ENCODE results near the gene DENND5B.

Gene DENND5B

DNA sequence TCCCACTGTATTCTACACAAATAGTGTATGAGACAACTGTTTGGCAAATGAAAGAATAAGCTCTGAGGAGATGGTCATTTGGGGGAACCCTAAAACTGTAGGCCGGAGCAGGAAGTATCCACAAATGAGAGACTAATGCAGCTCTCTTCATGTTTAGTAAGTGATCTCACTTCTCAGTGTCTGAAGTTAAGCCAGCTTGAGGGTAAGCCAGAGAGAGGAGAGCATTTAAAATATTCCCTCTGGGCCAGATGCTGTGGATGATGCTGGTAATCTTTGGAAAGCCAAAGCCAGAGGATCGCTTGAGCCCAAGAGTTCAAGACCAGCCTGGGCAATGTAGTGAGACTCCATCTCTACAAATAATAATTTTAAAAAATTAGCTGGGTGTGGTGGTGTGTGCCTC is 134.4 kb downstream of the DENND5B start:
- DNase-seq (ENCODE audit: insufficient read length, low spot score), result no peak
- FAIRE-seq, result no peak
- no peak for TF ChIP-seq CTCF (IDR thresholded peaks at IDR 0.05; ENCODE audit: insufficient read depth, missing control alignments)

DNA sequence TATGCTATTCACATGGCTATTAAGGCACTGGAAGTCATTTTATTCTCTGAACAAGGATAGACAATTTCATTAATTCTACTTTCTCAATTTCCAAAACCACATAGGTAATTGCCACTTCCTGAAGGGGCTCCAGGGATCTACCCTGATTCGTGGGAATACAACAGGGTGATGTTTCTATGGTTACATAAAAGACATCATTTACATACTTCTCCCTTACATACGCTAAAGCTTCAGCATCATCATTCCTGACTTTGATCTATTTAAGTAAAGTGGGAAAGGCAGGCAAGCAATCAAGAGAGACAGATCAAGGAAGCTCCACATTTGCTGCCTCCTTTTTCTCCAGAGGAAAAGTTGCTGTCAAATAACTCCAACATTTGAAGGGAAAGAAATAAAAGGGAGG is 146.2 kb downstream of the DENND5B start:
- DNase-seq (ENCODE audit: insufficient read length, low spot score), result no peak
- FAIRE-seq, result no peak
- TF ChIP-seq CTCF (IDR thresholded peaks at IDR 0.05; ENCODE audit: insufficient read depth, missing control alignments), result no peak

DNA sequence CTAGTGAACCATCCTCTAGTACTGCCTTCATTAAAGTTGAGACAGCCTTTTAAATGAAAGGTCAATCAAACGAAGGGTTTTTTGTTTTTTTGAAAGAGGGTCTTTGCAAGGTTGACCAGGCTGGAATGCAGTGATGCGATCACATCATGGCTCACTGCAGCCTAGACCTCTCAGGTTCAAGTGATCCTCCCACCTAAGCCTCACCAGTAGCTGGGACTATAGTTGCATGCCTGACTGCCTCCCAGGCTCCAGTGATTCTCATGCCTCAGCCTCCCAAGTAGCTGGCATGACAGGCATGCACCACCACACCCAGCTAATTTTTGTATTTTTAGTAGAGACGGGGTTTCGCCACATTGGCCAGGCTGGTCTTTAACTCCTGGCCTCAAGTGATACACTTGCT is 150.3 kb downstream of the DENND5B start:
- FAIRE-seq, result no peak
- no peak for TF ChIP-seq CTCF (IDR thresholded peaks at IDR 0.05; ENCODE audit: insufficient read depth, missing control alignments)
- no peak for DNase-seq (ENCODE audit: insufficient read length, low spot score)

GRCh38 chr12:31440134-31440533 is 150.8 kb downstream of the DENND5B start:
- DNase-seq (ENCODE audit: insufficient read length, low spot score), result no peak
- TF ChIP-seq CTCF (IDR thresholded peaks at IDR 0.05; ENCODE audit: insufficient read depth, missing control alignments), result no peak
- no peak for FAIRE-seq

GRCh38 chr12:31431721-31432240 is 159.2 kb downstream of the DENND5B start:
- no peak for TF ChIP-seq CTCF (IDR thresholded peaks at IDR 0.05; ENCODE audit: insufficient read depth, missing control alignments)
- DNase-seq (ENCODE audit: insufficient read length, low spot score) (no peak), FAIRE-seq (no peak)

DNA sequence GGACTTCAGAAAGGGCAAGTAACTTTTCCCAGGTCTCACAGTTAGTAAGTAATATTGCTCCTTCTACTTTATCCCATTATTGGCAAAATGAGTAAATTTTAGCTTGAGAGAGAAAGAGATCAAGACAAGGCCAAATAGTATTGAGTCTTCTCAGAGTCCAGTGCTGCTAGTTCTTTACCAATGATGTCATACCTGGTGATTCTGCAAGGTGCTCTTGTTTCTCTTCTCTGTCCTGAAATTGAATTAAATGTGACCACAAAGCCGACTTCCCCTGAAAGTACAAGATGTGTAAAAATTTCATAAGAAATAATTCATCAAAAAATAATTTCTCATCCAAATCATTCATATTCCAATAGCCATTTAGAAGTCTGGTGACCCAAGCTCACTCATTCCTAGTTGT is 167.5 kb downstream of the DENND5B start:
- FAIRE-seq, result no peak

More for the DNA sequence above, 167.5 kb downstream of the DENND5B start:
- DNase-seq (ENCODE audit: insufficient read length, low spot score), result no peak
- no peak for TF ChIP-seq CTCF (IDR thresholded peaks at IDR 0.05; ENCODE audit: insufficient read depth, missing control alignments)
